Smooth muscle cell (in vitro differentiated cells): Measurements from ENCODE around the gene TANK. TPM values are rescaled to one million over a fixed set of nuclear protein-coding genes. Genes with fewer than 3 reads are reported as not detected.

Source experiments
- DNase-seq: peaks from one replicate; lab custom pipeline; 2025; ENCODE audit not compliant: unreplicated experiment; lab: John Stamatoyannopoulos, UW
- H2AFZ ChIP-seq: fragments of 200-600 bp; sonication (generic); 2 replicates; pipeline ENCODE4 v1.6.0; 2016; ENCODE audit warnings: antibody characterized with exemption, low read depth, mild to moderate bottlenecking
- H3F3A ChIP-seq: fragments of 200-600 bp; sonication (generic); 2 replicates; pipeline ENCODE4 v1.6.0; 2017; ENCODE audit warnings: antibody characterized with exemption, low read depth
- H3K27ac ChIP-seq: fragments of 200-600 bp; sonication (generic); 2 replicates; pipeline ENCODE4 v1.5.1; 2016; ENCODE audit warnings: low read depth, mild to moderate bottlenecking
- H3K27me3 ChIP-seq: fragments of 200-600 bp; sonication (generic); 2 replicates; pipeline ENCODE4 v1.6.1; 2016; ENCODE audit warnings: low read depth, mild to moderate bottlenecking
- H3K36me3 ChIP-seq: fragments of 200-600 bp; sonication (generic); 2 replicates; pipeline ENCODE4 v1.5.1; 2016; ENCODE audit warnings: low read depth
- H3K4me1 ChIP-seq: fragments of 200-600 bp; sonication (generic); 2 replicates; pipeline ENCODE4 v1.5.1; 2016; ENCODE audit warnings: low read depth
- H3K4me2 ChIP-seq: fragments of 200-600 bp; sonication (generic); 2 replicates; pipeline ENCODE4 v1.6.0; 2016; ENCODE audit warnings: mild to moderate bottlenecking
- H3K4me3 ChIP-seq: fragments of 200-600 bp; sonication (generic); 2 replicates; pipeline ENCODE4 v1.5.1; 2016; ENCODE audit warnings: mild to moderate bottlenecking
- H3K79me2 ChIP-seq: fragments of 200-600 bp; sonication (generic); 2 replicates; pipeline ENCODE4 v1.6.0; 2016; ENCODE audit warnings: low read depth, mild to moderate bottlenecking
- H3K9ac ChIP-seq: fragments of 200-600 bp; sonication (generic); 2 replicates; pipeline ENCODE4 v1.6.0; 2016; ENCODE audit warnings: low read depth
- H3K9me3 ChIP-seq: fragments of 200-600 bp; sonication (generic); replicated peaks from 2 replicates; pipeline ENCODE4 v1.5.1; 2016; ENCODE audit warnings: low read depth
- H4K20me1 ChIP-seq: fragments of 200-600 bp; sonication (generic); 2 replicates; pipeline ENCODE4 v1.6.0; 2016; ENCODE audit warnings: low read depth
- WGBS: methylation state at CpG from one replicate; pipeline ENCODE4 v1.1.7; 2016; ENCODE audit warnings: low lambda C conversion rate; 5-methylcytosine and 5-hydroxymethylcytosine counted together
- polyA plus RNA-seq: library from polyadenylated mRNA; unstranded; fragments of >200 nt; fragmentation: Nextera tagmentation; extraction: Ambion mirVana; gene quantifications from 2 replicates; pipeline ENCODE4 v1.2.1, GENCODE V29; 2016
- total RNA-seq: library from RNA; depleted of rRNA; stranded (reverse); fragments of >200 nt; gene quantifications from 2 replicates; pipeline ENCODE4 v1.2.3, GENCODE V29; 2014
- TF ChIP-seq, protein P1 (sequence below): fragments of 200-600 bp; sonication (generic); IDR thresholded peaks from 2 replicates; pipeline ENCODE4 v1.5.1; 2017; ENCODE audit warnings: borderline replicate concordance, mild to moderate bottlenecking, antibody characterized with exemption; ENCODE audit not compliant: insufficient read depth, poor library complexity, severe bottlenecking

Gene TANK
- total and polyA plus RNA-seq, 2 experiments from 2014 or later: 47.9 to 94.2 TPM

- Histone ChIP-seq H3K4me1 (no peaks in the 10 kb centered on the region), H2AFZ (no peak overlapping the region), H3K4me3 (no peak overlapping the region), H3K9ac (no peak overlapping the region), H4K20me1 (peaks cover 7% of the 10 kb centered on the region), H3K79me2 (peaks cover 2% of the 10 kb centered on the region), H3F3A (no peaks in the 10 kb centered on the region), H3K36me3 (peaks cover 9% of the 10 kb centered on the region), H3K27ac (no peak overlapping the region), H3K4me2 (no peak overlapping the region), H3K27me3 (no peaks in the 10 kb centered on the region), H3K9me3 (no peaks in the 10 kb centered on the region)
- TF ChIP-seq, protein P1, sequence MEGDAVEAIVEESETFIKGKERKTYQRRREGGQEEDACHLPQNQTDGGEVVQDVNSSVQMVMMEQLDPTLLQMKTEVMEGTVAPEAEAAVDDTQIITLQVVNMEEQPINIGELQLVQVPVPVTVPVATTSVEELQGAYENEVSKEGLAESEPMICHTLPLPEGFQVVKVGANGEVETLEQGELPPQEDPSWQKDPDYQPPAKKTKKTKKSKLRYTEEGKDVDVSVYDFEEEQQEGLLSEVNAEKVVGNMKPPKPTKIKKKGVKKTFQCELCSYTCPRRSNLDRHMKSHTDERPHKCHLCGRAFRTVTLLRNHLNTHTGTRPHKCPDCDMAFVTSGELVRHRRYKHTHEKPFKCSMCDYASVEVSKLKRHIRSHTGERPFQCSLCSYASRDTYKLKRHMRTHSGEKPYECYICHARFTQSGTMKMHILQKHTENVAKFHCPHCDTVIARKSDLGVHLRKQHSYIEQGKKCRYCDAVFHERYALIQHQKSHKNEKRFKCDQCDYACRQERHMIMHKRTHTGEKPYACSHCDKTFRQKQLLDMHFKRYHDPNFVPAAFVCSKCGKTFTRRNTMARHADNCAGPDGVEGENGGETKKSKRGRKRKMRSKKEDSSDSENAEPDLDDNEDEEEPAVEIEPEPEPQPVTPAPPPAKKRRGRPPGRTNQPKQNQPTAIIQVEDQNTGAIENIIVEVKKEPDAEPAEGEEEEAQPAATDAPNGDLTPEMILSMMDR: no peak
- DNase-seq: no peak
- WGBS: 95% methylated on average over 1 of the region's 1 CpG
These were observed 59.0 kb downstream of the TANK start for GRCh38 chr2:161219211-161219610.

GRCh38 chr2:161223139-161223732 is 63.0 kb downstream of the TANK start:
- H3K4me3 ChIP-seq: no peak overlapping the region
- no peak overlapping the region for H3K27ac ChIP-seq
- no peaks in the 10 kb centered on the region for H3F3A ChIP-seq
- WGBS: 67% methylated on average over 3 of the region's 3 CpGs
- no peaks in the 10 kb centered on the region for H3K79me2 ChIP-seq
- TF ChIP-seq, protein P1: peak; percentile 65
- no peaks in the 10 kb centered on the region for H3K27me3 ChIP-seq
- no peaks in the 10 kb centered on the region for H3K9me3 ChIP-seq
- peaks cover 7% of the 10 kb centered on the region for H4K20me1 ChIP-seq
- no peak overlapping the region for H3K9ac ChIP-seq
- H3K4me1 ChIP-seq: no peaks in the 10 kb centered on the region
- no peak overlapping the region for H2AFZ ChIP-seq
- no peak overlapping the region for H3K4me2 ChIP-seq
- DNase-seq: no peak
- peaks cover 12% of the 10 kb centered on the region for H3K36me3 ChIP-seq

DNA sequence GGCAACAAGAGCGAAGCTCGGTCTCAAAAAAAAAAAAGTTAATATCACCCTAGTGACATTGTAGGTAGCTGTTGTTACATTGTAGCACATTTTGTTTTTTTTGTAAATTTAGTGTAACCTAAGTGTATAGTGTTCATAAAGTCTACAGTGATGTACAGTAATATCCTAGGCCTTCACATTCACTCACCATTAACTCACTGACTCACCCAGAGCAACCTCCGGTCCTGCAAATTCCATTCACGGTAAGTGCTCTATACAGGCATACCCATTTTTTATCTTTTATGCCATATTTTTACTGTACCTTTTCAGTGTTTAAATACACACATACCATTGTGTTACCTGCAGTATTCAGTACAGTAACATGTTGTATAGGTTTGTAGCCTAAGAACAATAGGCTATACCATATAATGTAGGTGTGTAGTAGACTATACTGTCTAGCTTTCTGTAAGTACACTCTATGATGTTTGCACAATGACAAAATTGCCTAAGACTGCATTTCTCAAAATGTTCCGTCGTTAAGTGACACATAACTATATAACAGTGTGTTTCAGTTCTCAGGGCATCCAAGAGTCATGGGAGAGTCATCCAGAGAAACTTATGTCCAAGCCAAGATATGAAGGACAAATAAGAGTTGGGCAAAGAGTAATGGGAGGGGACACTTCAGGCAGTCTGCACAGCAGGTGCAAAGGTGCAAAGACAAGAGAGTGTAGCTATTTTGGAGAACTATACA is 68.4 kb downstream of the TANK start:
- Histone ChIP-seq H4K20me1 (peaks cover 23% of the 10 kb centered on the region), H3K9ac (no peak overlapping the region), H3K36me3 (peaks cover 30% of the 10 kb centered on the region), H3F3A (no peaks in the 10 kb centered on the region), H3K79me2 (no peaks in the 10 kb centered on the region), H3K27me3 (no peaks in the 10 kb centered on the region), H3K9me3 (no peaks in the 10 kb centered on the region), H3K4me2 (no peak overlapping the region), H2AFZ (no peak overlapping the region), H3K4me1 (no peaks in the 10 kb centered on the region), H3K27ac (no peak overlapping the region), H3K4me3 (no peak overlapping the region)
- 89% methylated on average over 6 of the region's 6 CpGs for WGBS
- TF ChIP-seq, protein P1: no peak
- DNase-seq: no peak
